HL-60 (cell line): ENCODE measurements around the gene COLEC12.

Experiments used
- DNase-seq, 2 experiments: peaks; one replicate each; pipeline ENCODE4 v3.0.0-alpha.2; 2010 to 2020; ENCODE audit warnings: low read depth in 1 of 2, low spot score in 1 of 2
- H3K27ac ChIP-seq: fragments of 250-450 bp; sonication (Bioruptor Pico); replicated peaks from 2 replicates; pipeline ENCODE4 v1.5.1; 2020; ENCODE audit warnings: mild to moderate bottlenecking, moderate library complexity
- H3K27me3 ChIP-seq: fragments of 250-450 bp; sonication (Bioruptor Pico); 2 replicates; pipeline ENCODE4 v1.5.1; 2021; ENCODE audit warnings: mild to moderate bottlenecking, moderate library complexity; ENCODE audit not compliant: insufficient read depth, poor library complexity, severe bottlenecking
- H3K4me3 ChIP-seq: replicated peaks from 2 replicates; pipeline ENCODE4 v1.5.1; 2011; ENCODE audit warnings: mild to moderate bottlenecking, control low read depth, low read length; ENCODE audit not compliant: insufficient read depth
- CTCF ChIP-seq: IDR thresholded peaks from one replicate; pipeline ENCODE4 v1.5.1; 2011; ENCODE audit warnings: low read length, control low read depth, inconsistent platforms; ENCODE audit not compliant: insufficient read depth
- GABPA ChIP-seq: IDR thresholded peaks from 2 replicates; pipeline ENCODE4 v1.6.1; 2012; ENCODE audit warnings: low read depth
- POLR2AphosphoS5 ChIP-seq: IDR thresholded peaks from 2 replicates; pipeline ENCODE4 v1.6.1; 2012; ENCODE audit warnings: low read depth
- REST ChIP-seq: IDR thresholded peaks from 2 replicates; pipeline ENCODE4 v1.6.1; 2012; ENCODE audit warnings: low read depth; ENCODE audit not compliant: insufficient replicate concordance
- SPI1 ChIP-seq: IDR thresholded peaks from 2 replicates; pipeline ENCODE4 v1.6.1; 2012; ENCODE audit warnings: low read depth, mild to moderate bottlenecking, borderline replicate concordance

COLEC12 gene

GRCh38 chr18:433298-433697 lies 67.2 kb downstream of the COLEC12 start:
- H3K4me3 ChIP-seq, result no peak overlapping the region
- H3K27ac ChIP-seq, result peak overlapping the region; percentile 38
- no peak for TF ChIP-seq GABPA
- TF ChIP-seq CTCF, result no peak
- no peak for TF ChIP-seq POLR2AphosphoS5
- no peak for TF ChIP-seq SPI1
- no peak for TF ChIP-seq REST
- DNase-seq, result no peak
- no peaks in the 10 kb centered on the region for H3K27me3 ChIP-seq

GRCh38 chr18:432791-433190 lies 67.7 kb downstream of the COLEC12 start:
- H3K27me3 ChIP-seq, result no peaks in the 10 kb centered on the region
- peak overlapping the region; percentile 38 for H3K27ac ChIP-seq
- H3K4me3 ChIP-seq, result no peak overlapping the region
- TF ChIP-seq GABPA (no peak), SPI1 (no peak), POLR2AphosphoS5 (no peak), REST (no peak), CTCF (no peak)
- no peak for DNase-seq

GRCh38 chr18:429030-429429 lies 71.5 kb downstream of the COLEC12 start:
- Histone ChIP-seq H3K4me3 (no peak overlapping the region), H3K27ac (no peak overlapping the region), H3K27me3 (no peaks in the 10 kb centered on the region)
- TF ChIP-seq SPI1, result no peak
- no peak for TF ChIP-seq POLR2AphosphoS5
- no peak for TF ChIP-seq REST
- TF ChIP-seq CTCF, result no peak
- no peak for TF ChIP-seq GABPA
- DNase-seq, result no peak
